T-helper 1 cell treated with Interleukin-12 subunit alpha and Interleukin-12 subunit beta and Interleukin-4 antibody, amounts not matched to agents 30 μg/mL and 1 μg/mL, for 36 hours (primary cell): ENCODE data around the gene DPM3.
"Not testable (repeated sequence)": the region's sequence is repeated elsewhere in the genome, so short reads cannot be mapped to it uniquely, and the experiment has no call there.

Source experiments
- H3K27ac Mint-ChIP-seq: one replicate; pipeline ENCODE4 v1.8.0; 2021; ENCODE audit warnings: mild to moderate bottlenecking, mixed read lengths
- H3K27me3 Mint-ChIP-seq: one replicate; pipeline ENCODE4 v1.8.0; 2021; ENCODE audit warnings: low read depth, mixed read lengths
- H3K36me3 Mint-ChIP-seq: one replicate; pipeline ENCODE4 v1.8.0; 2021; ENCODE audit warnings: low read depth, mixed read lengths
- H3K4me1 Mint-ChIP-seq: one replicate; pipeline ENCODE4 v1.8.0; 2021; ENCODE audit warnings: low read depth, mixed read lengths
- H3K4me3 Mint-ChIP-seq: one replicate; pipeline ENCODE4 v1.8.0; 2021; ENCODE audit warnings: mild to moderate bottlenecking, moderate library complexity, mixed read lengths
- H3K9me3 Mint-ChIP-seq: one replicate; pipeline ENCODE4 v1.8.0; 2021; ENCODE audit warnings: mixed read lengths

DPM3 gene

DNA sequence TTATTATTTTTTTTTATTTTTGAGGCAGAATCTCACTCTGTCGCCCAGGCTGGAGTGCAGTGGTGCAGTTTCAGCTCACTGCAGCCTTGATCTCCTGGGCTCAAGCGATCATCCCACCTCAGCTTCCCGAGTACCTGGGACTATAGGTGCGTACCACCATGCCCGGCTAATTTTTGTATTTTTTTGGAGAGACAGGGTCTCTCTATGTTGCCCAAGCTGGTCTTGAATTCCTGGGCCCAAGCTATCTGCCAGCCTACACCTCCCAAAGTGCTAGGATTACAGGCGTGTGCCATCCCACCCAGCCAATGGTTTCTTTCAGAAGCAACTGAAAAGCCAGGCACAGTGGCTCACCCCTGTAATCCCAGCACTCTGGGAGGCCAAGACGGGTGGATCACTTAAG lies 30.5 kb upstream of the DPM3 start:
- Mint-ChIP-seq H3K27me3 (no peaks in the 10 kb centered on the region), H3K9me3 (no peaks in the 10 kb centered on the region), H3K4me3 (no peak overlapping the region), H3K36me3 (peaks cover 16% of the 10 kb centered on the region), H3K4me1 (peaks cover 35% of the 10 kb centered on the region), H3K27ac (no peak overlapping the region)

DNA sequence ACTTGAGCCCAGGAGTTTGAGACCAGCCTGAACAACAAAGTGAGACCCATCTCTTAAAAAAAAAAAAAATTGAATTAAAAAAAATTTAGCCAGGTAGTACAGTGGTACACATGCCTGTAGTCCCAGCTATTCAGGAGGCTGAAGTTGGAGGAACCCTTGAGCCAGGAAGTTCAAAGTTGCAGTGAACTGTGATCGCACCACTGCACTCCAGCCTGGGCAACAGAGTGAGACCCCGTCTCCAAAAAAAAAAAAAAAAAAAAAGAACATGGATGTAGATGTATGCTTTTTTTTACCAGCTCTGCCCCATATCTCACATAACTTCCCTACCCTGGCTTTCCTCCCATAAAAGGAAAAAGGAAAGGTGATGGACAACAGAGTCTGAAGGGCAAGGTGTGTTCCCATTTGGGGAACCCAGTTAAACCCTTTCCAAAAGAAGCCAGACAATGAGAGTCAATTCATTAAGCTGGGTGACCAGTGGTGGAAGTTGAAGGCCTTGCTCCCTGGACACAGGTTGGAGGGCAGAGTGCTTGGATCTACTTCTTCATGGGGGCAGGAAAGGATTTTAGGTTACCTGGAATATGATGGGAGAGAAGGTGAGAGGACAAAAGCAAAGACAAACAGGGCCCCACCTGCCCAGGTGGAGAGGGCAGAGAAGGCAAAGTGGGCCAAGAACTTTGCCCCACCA lies 29.9 kb upstream of the DPM3 start:
- Mint-ChIP-seq H3K27ac (no peak overlapping the region), H3K36me3 (peaks cover 16% of the 10 kb centered on the region)

DNA sequence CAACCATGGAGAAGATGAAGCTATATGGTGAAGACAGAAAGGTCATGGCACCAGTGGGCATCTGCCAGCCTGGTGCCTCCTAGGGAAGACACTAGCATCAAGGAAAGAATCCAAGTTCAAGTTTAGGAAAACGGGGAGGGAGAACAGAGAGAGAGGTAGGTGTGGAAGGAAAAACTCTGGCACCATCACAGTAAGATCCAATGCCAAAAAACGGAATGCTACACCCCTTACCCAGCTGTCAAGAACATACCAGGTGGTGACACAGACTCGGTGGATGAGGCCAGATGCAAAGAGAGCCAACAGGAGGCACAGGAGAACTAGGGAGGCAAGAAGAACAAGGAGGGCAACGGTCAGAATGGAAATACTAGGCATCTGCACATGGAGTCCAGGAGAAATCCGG lies 29.2 kb upstream of the DPM3 start:
- peaks cover 16% of the 10 kb centered on the region for H3K36me3 Mint-ChIP-seq
- no peak overlapping the region for H3K4me3 Mint-ChIP-seq
- H3K27ac Mint-ChIP-seq: peak overlapping the region; percentile 7
- H3K9me3 Mint-ChIP-seq: no peaks in the 10 kb centered on the region
- H3K27me3 Mint-ChIP-seq: no peaks in the 10 kb centered on the region
- H3K4me1 Mint-ChIP-seq: peaks cover 24% of the 10 kb centered on the region

More for the DNA sequence above, 29.9 kb upstream of the DPM3 start:
- Mint-ChIP-seq H3K27me3 (no peaks in the 10 kb centered on the region), H3K4me3 (peak overlapping the region; percentile 26), H3K4me1 (peaks cover 30% of the 10 kb centered on the region), H3K9me3 (no peaks in the 10 kb centered on the region)

DNA sequence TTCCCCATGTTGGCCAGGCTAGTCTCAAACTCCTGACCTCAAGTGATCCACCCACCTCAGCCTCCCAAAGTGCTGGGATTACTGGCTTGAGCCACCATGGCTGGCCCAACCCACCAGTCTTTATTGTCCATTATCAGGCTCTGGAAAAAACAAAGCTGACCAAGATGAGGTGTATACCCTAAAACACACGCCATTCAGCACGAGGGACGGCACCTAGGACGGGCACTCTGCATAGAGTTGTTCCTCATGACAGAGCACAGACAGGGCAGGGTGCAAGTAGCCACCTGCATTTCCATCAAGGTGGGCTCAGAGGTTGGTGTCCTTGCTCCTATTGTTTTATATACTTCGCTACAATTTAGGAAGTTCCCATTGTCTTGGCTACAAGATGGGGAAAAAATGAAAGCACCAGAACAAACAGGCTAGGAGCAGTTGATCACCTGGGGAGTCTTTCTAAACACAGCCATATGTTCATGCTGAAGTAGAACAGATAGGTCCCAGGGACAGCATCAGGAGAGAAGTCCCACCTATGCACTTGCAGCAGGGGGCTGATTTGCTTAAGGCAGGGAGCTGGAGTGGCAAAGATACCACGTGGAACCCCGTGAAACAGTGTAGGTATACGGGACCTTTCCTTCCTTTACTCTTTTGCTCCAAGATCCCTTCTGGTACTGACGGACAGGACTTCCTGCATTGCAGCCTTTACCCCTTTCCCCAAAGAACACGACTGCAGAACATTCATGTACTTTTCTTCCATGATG lies 28.3 kb upstream of the DPM3 start:
- Mint-ChIP-seq H3K27me3 (no peaks in the 10 kb centered on the region), H3K36me3 (peaks cover 16% of the 10 kb centered on the region), H3K4me1 (peaks cover 24% of the 10 kb centered on the region), H3K4me3 (no peak overlapping the region), H3K9me3 (no peaks in the 10 kb centered on the region), H3K27ac (no peak overlapping the region)

DNA sequence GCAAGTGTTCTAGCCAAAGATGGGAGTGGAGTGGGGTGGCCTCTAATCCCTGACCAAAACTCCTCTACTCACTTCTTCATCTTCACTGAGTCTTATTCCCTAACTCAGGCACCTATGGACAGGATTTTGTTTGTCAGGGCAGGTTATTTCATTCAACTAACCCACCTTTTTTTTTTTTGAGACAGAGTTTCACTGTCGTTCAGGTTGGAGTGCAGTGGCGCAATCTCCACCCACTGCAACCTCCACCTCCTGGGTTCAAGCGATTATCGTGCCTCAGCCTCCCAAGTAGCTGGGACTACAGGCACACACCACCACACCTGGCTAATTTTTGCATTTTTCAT lies 27.7 kb upstream of the DPM3 start:
- not testable (repeated sequence) for H3K4me3 Mint-ChIP-seq, H3K9me3 Mint-ChIP-seq, H3K27me3 Mint-ChIP-seq
- Mint-ChIP-seq H3K36me3 (peaks cover 13% of the 10 kb centered on the region), H3K4me1 (peaks cover 19% of the 10 kb centered on the region), H3K27ac (peak overlapping the region; percentile 24)

DNA sequence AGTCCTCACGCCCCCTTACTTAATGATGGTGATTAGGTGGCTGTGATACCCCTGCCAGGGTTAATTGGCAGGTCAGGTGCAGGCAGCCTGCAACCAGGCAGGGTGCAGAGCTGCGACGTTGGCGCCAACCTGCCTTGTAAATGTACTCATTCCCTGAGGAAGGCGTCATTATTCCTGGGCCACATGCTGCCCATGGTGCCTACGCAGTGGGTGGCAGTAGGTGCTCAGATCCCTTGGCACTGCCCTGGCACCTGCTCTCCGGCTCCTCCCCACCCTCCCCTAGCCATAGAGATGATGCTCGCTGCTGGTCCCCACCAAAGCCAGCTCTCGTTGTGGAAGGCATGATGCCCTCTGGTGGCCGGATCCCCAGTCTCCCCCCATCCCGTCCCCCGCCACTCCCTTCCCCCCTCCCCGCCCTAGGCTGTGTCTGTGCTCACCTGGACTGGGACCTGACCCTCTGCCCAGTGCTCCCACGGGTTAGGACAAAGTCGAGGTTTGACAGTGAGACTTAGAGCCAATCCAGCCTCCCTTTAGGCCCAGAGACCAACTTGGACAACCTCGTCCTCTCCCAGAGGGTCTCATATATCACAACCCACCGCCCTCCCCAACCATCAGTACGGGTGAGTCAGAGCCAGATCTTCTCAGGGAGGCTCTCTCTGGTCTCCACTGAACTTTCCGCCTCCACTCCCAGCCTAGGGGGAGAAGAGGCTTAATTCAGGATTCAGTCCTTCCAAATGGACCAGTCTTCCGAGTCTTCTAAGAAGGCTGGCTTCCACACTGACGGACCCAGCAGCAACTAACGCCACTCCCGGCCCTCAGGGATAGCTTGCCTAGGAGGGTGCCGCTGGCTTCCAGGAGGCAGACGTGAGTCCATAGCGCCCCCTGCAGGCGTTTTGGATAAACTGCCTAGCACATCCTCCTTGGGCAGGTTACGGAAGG lies 27.1 kb upstream of the DPM3 start:
- Mint-ChIP-seq H3K9me3 (no peaks in the 10 kb centered on the region), H3K27me3 (no peaks in the 10 kb centered on the region), H3K27ac (peak overlapping the region; percentile 24), H3K4me1 (peaks cover 16% of the 10 kb centered on the region), H3K36me3 (peaks cover 12% of the 10 kb centered on the region), H3K4me3 (peak overlapping the region; percentile 15)

DNA sequence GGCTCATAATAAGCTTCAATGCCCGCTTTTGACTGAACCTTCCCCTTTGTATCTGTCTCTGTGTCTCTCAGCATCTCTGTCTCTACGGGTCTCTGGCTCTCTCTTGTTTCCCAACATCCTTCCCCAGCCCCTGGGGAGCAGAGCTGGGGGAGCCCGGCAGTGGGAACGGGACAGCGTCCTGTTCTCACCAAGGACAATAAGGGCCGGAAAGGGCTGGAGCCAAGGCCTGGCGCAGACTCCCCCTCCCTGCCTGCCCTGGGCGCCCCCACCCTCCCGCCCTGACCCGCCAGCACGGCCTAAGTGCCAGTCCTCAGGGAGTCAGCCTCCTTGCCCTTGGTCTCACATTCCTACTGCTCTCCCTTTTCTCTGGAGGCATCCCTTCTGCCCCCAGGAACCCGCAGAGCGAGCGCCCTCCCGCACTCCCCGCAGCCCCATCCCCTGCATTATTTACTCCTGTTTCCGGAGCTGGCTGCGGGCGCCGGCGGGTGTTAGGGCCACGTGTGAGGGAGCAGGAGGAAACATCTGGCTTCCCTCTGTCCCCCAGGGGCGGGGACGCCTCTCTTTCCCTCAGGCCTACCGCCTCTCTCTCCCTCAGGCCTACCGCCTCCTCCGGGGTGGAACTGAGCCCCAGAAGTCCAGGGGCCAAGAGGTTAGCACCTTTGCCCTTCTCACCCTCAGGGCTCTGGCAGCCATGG lies 26.3 kb upstream of the DPM3 start:
- Mint-ChIP-seq H3K27me3 (no peaks in the 10 kb centered on the region), H3K9me3 (no peaks in the 10 kb centered on the region), H3K27ac (no peak overlapping the region), H3K4me1 (peaks cover 9% of the 10 kb centered on the region), H3K4me3 (no peak overlapping the region), H3K36me3 (peaks cover 12% of the 10 kb centered on the region)

DNA sequence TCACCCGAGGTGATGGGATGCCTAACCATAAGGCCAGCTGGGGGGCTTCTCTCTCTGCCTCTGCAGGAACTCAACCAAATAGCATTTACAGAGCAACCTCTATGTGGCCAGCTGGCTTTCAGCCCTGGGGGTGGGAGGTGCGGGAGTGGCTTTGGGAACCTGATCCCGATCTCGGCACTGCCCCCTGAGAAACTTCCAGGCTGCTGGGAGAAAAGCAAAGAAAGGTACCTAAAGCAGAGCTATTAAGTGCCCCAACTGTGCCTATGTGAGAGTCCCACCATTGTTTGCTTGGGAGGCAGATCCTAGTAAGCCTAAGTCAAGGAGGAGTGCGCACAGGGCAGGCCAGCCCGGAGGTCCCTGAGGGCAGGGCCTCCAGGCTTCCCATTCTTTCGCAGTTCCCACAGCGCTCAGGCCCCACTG lies 25.7 kb upstream of the DPM3 start:
- Mint-ChIP-seq H3K27me3 (no peaks in the 10 kb centered on the region), H3K4me3 (no peak overlapping the region), H3K4me1 (peaks cover 9% of the 10 kb centered on the region), H3K36me3 (peaks cover 12% of the 10 kb centered on the region), H3K9me3 (no peaks in the 10 kb centered on the region), H3K27ac (no peak overlapping the region)

DNA sequence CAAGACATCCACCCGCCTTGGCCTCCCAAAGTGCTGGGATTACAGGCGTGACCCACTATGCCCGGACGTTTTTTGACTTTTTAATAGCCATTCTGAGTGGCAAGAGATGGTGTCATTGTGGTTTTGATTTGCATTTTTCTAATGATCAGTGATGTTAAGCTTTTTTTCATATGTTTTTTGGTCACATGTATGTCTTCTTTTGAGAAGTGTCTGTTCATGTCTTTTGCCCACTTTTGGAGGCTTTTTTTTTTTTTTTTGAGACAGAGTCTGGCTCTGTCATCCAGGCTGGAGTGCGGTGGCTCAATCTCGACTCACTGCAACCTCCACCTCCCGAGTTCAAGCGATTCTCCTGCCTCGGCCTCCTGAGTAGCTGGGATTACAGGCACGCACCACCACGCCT lies 24.3 kb upstream of the DPM3 start:
- H3K27ac Mint-ChIP-seq, H3K4me3 Mint-ChIP-seq, H3K4me1 Mint-ChIP-seq, H3K36me3 Mint-ChIP-seq, H3K27me3 Mint-ChIP-seq, H3K9me3 Mint-ChIP-seq: not testable (repeated sequence)

DNA sequence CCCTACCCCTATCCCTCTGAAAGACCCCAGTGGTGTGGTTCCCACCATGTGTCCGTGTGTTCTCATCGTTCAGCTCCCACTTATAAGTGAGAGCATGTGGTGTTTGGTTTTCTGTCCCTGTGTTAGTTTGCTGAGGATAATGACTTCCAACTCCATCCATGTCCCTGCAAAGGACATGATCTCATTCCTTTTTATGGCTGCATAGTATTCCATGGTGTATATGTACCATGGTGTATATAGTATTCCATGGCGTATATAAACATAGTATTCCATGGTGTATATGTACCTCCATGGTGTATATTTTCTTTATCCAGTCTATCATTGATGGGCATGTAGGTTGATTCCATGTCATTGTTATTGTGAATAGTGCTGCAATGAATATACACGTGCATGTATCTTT lies 23.5 kb upstream of the DPM3 start:
- not testable (repeated sequence) for H3K4me1 Mint-ChIP-seq, H3K27me3 Mint-ChIP-seq, H3K4me3 Mint-ChIP-seq, H3K36me3 Mint-ChIP-seq, H3K27ac Mint-ChIP-seq, H3K9me3 Mint-ChIP-seq

DNA sequence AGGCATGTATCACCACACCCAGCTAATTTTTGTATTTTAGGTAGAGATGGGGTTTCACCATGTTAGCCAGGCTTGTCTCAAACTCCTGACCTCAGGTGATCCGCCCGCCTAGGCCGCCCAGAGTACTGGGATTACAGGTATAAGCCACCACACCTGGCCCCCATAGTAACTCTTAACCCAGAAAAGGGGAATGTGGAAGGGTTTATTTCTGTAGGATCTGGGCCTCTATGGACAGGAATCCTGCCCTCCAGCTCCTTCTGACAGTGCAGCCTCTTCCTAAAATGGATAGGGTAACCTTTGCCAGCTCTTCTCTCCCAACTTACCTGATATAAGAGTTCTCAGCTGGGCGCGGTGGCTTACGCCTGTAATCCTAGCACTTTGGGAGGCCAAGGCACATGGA lies 22.3 kb upstream of the DPM3 start:
- H3K27me3 Mint-ChIP-seq, H3K27ac Mint-ChIP-seq, H3K4me3 Mint-ChIP-seq: not testable (repeated sequence)

DNA sequence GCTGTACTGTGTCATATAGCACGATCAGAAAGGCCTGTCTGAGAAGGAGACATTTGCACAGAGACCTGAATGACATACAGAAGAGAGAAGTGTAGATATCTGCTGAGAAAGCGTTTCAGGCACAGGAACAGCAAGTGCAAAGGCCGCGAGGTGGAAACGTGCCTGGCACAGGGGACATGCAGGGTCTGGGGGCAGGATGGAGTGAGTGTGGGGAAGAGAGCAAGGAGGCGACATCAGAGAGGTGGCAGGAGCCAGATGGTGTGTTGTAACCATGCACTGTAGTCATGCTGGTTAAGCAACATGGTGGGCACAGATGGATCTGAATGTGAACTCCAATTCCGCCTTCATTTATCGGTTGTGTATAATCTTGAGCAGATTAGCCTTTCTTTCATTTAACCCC lies 19.8 kb upstream of the DPM3 start:
- Mint-ChIP-seq H3K27me3 (peaks cover 18% of the 10 kb centered on the region), H3K27ac (no peak overlapping the region)

More for the DNA sequence above, 22.3 kb upstream of the DPM3 start:
- not testable (repeated sequence) for H3K9me3 Mint-ChIP-seq, H3K36me3 Mint-ChIP-seq, H3K4me1 Mint-ChIP-seq

DNA sequence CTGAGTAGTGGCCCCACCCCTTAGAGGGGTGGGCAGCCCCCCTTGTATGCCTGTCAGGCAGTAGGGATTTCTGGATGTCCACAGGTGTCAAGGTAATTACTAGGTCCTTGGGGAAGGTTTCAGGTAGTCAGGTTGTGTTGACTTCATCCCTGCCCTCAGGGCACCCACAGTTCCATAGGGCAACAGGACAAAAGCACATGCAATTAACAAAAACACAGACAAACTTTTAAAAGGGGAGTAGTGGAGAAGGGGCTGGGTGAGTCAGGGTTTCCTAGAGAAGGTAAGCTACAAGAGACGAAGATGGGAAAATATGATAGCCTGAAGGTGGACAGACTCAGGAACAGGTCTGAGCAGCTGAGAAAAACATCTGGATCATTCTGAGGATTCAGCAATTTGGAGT lies 18.7 kb upstream of the DPM3 start:
- no peaks in the 10 kb centered on the region for H3K9me3 Mint-ChIP-seq
- no peak overlapping the region for H3K4me3 Mint-ChIP-seq
- H3K36me3 Mint-ChIP-seq: no peaks in the 10 kb centered on the region
- H3K4me1 Mint-ChIP-seq: no peaks in the 10 kb centered on the region
- H3K27ac Mint-ChIP-seq: no peak overlapping the region
- peaks cover 26% of the 10 kb centered on the region for H3K27me3 Mint-ChIP-seq

More for the DNA sequence above, 19.8 kb upstream of the DPM3 start:
- H3K4me1 Mint-ChIP-seq: no peaks in the 10 kb centered on the region
- H3K9me3 Mint-ChIP-seq: no peaks in the 10 kb centered on the region
- H3K36me3 Mint-ChIP-seq: no peaks in the 10 kb centered on the region
- H3K4me3 Mint-ChIP-seq: no peak overlapping the region

DNA sequence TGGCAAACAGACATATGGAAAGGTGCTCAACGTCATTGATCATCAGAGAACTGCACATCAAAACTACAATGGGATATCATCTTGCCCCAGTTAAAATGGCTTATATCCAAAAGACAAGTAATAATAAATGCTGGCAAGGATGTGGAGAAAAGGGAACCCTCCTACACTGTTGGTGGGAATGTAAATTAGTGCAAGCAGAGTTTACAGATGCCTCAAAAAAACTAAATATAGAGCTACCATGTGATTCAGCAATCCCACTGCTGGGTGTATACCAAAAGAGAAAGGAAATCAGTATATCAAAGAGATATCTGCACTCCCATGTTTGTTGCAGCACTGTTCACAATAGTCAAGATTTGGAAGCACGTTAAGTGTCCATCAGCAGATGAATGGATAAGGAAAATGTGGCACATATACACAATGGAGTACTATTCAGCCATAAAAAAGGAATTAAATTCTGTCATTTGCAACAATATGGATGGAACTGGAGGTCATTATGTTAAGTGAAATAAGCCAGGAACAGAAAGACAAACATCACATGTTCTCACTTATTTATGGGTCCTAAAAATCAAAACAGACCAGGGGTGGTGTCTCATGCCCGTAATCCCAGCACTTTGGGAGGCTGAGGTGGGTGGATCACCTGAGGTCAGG lies 15.8 kb upstream of the DPM3 start:
- not testable (repeated sequence) for H3K27ac Mint-ChIP-seq, H3K4me3 Mint-ChIP-seq, H3K4me1 Mint-ChIP-seq, H3K36me3 Mint-ChIP-seq, H3K9me3 Mint-ChIP-seq
- H3K27me3 Mint-ChIP-seq: peaks cover 33% of the 10 kb centered on the region
